C4-2B (cell line): ENCODE results near the gene CLEC14A.

Source experiments
- H3K27ac ChIP-seq: fragments of 450-650 bp; 2 replicates; pipeline ENCODE4 v1.5.1; 2017
- ZFX ChIP-seq: fragments of 450-650 bp; IDR thresholded peaks from 2 replicates; pipeline ENCODE4 v1.6.1; 2017
- TF ChIP-seq, protein P1 (sequence below): fragments of 450-650 bp; conservative IDR thresholded peaks from 2 replicates; pipeline ENCODE4 v1.5.1; 2017; ENCODE audit warnings: mild to moderate bottlenecking

CLEC14A gene

DNA sequence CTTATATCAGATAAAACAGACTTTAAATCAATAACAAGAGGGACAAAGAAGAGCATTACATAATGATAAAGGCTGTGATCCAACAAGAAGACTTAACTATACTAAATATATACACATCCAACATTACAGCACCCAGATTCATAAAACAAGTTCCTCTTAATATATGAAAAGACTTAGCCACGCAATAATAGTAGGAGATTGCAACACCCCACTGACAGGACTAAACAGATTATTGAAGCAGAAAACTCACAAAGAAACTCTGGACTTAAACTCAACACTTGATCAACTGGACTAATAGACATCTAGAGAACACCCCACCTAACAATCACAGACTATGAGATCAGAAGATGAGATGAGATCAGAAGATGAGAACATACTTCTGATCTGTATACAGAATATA lies 5.7 kb upstream of the CLEC14A start:
- TF ChIP-seq, protein P1, sequence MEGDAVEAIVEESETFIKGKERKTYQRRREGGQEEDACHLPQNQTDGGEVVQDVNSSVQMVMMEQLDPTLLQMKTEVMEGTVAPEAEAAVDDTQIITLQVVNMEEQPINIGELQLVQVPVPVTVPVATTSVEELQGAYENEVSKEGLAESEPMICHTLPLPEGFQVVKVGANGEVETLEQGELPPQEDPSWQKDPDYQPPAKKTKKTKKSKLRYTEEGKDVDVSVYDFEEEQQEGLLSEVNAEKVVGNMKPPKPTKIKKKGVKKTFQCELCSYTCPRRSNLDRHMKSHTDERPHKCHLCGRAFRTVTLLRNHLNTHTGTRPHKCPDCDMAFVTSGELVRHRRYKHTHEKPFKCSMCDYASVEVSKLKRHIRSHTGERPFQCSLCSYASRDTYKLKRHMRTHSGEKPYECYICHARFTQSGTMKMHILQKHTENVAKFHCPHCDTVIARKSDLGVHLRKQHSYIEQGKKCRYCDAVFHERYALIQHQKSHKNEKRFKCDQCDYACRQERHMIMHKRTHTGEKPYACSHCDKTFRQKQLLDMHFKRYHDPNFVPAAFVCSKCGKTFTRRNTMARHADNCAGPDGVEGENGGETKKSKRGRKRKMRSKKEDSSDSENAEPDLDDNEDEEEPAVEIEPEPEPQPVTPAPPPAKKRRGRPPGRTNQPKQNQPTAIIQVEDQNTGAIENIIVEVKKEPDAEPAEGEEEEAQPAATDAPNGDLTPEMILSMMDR, result no peak
- TF ChIP-seq ZFX, result no peak
- H3K27ac ChIP-seq, result no peak overlapping the region

DNA sequence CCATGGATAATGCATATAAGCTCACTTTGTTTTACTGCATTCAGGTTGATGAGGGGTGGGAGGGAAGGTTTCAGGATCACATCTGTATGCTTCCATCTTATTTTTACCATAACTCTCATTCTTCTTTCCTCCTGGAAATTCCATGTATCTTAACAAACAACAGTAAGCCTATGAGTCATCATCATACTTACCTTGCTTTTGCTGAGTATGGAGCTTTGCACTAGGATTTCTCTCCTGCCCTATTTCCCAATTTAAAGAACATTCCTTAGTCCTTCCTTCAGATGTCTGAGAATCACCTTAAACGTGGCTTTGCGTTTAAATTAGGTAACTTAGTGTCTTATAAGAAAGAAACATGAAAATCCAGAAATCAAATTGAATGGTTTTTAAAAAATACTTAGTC lies 1.6 kb upstream of the CLEC14A start:
- no peak overlapping the region for H3K27ac ChIP-seq
- TF ChIP-seq ZFX, result no peak
- TF ChIP-seq, protein P1, result no peak

DNA sequence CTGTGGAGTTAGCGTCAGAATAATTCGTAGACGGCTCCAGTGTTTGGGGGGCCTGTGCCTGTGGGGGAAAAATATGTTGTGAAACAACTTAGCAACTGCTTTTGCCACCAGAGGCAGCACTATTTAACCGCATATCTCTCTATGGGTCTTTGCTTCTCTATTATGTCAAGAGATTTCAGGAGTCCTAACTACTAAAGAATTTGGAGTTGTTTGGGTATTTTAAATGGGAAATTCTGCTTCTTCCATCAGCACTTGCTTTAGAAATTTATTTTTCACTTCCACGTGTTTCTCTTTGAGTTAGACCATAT lies 594 bp upstream of the CLEC14A start:
- no peak overlapping the region for H3K27ac ChIP-seq

DNA sequence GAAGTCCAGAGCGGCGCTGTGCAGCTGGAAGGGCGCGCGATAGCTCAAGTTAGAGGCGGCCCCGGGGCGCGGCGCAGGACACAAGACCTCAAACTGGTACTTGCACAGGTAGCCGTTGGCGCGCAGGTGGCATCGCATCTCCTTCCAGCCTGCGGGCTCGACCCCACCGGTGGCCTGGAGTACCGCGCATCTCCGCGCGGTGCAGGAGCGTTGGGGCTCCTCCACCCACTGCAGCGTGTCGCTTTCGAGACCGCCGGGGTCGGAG lies 553 bp downstream of the CLEC14A start:
- TF ChIP-seq, protein P1, result no peak
- TF ChIP-seq ZFX, result no peak
- H3K27ac ChIP-seq, result no peak overlapping the region

More for the DNA sequence above, 594 bp upstream of the CLEC14A start:
- TF ChIP-seq, protein P1, result no peak
- no peak for TF ChIP-seq ZFX

DNA sequence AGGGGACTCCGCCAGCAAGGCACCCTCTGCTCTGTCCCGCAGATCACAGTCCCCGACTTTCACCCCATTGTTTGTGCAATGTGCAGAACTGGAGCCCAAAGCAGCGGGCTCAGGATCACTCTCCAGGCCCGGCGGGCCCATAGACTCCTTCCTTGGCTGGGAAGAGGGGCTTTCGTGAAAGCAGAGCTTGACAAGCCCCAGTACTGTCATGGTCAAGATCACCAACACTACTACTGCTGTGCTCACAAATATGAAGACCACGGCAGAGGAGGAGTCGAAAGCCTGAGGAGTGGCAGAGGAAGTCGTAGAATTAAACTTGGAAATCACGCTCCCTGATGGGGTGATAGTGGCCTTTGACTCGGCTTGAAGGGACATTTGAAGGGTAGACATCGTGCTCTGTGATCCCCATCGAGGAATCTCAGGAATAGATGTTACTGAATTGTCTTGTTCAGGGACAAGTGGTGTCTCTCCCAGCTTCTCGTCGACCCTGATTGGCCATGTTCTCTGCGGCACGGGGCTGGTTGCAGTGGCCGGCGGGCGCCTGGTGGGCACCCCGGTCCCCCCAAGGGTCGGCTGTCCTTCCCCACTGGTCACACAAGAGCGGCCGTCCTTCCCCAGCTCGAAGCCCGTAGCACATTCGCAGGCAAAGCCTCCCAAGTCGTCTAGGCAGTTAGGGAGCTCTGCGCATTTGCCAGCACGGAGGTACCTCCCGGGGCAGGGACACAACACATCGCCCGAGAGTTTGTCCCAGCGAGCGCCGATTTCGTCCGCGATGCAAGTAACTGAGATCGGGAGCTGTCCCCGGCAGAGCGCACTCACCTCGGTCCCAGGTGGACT lies 1.1 kb downstream of the CLEC14A start:
- TF ChIP-seq ZFX, result no peak
- TF ChIP-seq, protein P1, result no peak
- H3K27ac ChIP-seq, result no peak overlapping the region

DNA sequence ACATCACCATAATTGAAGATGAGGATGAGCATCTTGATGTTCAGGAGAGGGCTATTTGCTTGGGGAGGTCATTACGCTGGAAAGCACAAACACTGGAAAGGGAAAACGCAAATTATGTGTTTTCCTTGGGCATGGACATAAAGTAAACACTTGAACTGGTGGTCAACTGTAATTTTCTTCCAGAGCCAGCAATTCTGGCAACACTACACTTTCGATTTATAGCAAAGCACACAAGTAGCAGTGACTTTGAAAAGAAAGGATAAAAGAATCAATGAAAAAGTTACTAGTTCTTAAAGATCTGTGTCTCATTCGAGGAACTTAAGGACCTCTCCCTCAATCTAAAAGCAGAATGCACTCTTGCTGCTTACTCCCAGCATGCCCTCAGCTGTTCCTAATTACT lies 2.2 kb downstream of the CLEC14A start:
- no peak for TF ChIP-seq ZFX
- TF ChIP-seq, protein P1, result no peak
- H3K27ac ChIP-seq, result no peak overlapping the region

DNA sequence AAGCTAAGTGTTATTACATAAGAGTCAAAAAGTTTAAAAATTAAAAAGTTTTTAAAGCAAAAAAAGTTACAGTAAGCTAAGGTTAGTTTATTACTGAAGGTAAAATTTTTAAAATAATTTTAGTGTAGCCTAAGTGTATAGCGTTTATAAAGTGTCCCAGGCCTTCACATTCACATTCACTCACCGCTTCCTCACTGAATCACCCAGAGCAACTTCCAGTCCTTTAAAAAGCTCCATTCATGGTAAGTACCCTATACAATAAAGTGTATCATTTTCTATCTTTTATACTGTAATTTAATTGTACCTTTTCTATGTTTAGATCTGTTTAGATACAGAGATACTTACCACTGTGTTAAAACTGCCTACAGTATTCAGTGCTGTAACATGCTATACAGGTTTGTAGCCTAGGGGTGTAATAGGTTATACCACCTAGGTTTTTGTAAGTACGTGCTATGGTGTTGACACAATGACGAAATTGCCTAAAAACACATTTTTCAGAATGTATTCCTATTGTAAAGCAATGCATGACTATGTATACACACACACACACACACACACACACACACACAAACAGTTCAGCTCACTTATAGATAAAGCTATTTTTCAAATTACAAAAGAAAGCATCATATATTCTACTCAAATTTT lies 3.7 kb downstream of the CLEC14A start:
- TF ChIP-seq ZFX, result no peak
- TF ChIP-seq, protein P1, result no peak
- no peak overlapping the region for H3K27ac ChIP-seq
